Stomach smooth muscle (tissue), 2 donors: ENCODE measurements around the gene ARHGAP26.

Source experiments
- H3K27ac ChIP-seq: one replicate; pipeline ENCODE4 v1.7.0; 2013; ENCODE audit warnings: mild to moderate bottlenecking, low read length, inconsistent platforms
- H3K27me3 ChIP-seq, 2 donors: one replicate each; pipeline ENCODE4 v1.7.0; 2013; ENCODE audit warnings: low read length in 2 of 2; ENCODE audit not compliant: insufficient read depth in 2 of 2, control insufficient read depth in 1 of 2
- H3K36me3 ChIP-seq, 2 donors: one replicate each; pipeline ENCODE4 v1.7.0; 2013; ENCODE audit warnings: low read length in 2 of 2; ENCODE audit not compliant: control insufficient read depth in 2 of 2, insufficient read depth in 2 of 2
- H3K4me1 ChIP-seq: one replicate; pipeline ENCODE4 v1.7.0; 2013; ENCODE audit warnings: low read length; ENCODE audit not compliant: control insufficient read depth, insufficient read depth
- H3K4me3 ChIP-seq, 2 donors: one replicate each; pipeline ENCODE4 v1.7.0; 2013; ENCODE audit warnings: low read length in 2 of 2
- H3K9ac ChIP-seq, 2 donors: one replicate each; pipeline ENCODE4 v1.7.0; 2013; ENCODE audit warnings: low read length in 2 of 2, mild to moderate bottlenecking in 1 of 2
- H3K9me3 ChIP-seq, 2 donors: one replicate each; pipeline ENCODE4 v1.7.0; 2013; ENCODE audit warnings: low read length in 2 of 2; ENCODE audit not compliant: control insufficient read depth in 2 of 2
- donor health status: healthy.
- donor health status: Pancreatic carcinoma.

ARHGAP26 gene

GRCh38 chr5:143036146-143036927 lies 266.2 kb downstream of the ARHGAP26 start:
- no peaks in the 10 kb centered on the region for H3K4me1 ChIP-seq
- no peaks in the 10 kb centered on the region for H3K9me3 ChIP-seq
- H3K36me3 ChIP-seq = no peaks in the 10 kb centered on the region
- H3K27ac ChIP-seq = no peak overlapping the region
- H3K9ac ChIP-seq = no peak overlapping the region
- H3K4me3 ChIP-seq = no peak overlapping the region
- H3K27me3 ChIP-seq = no peaks in the 10 kb centered on the region

GRCh38 chr5:143037071-143037470 lies 266.9 kb downstream of the ARHGAP26 start:
- Histone ChIP-seq H3K9ac (no peak overlapping the region), H3K4me3 (no peak overlapping the region), H3K9me3 (no peaks in the 10 kb centered on the region), H3K27me3 (no peaks in the 10 kb centered on the region), H3K36me3 (no peaks in the 10 kb centered on the region), H3K27ac (no peak overlapping the region), H3K4me1 (peaks cover 2% of the 10 kb centered on the region)

- Histone ChIP-seq H3K27me3 (no peaks in the 10 kb centered on the region), H3K4me3 (no peak overlapping the region), H3K36me3 (peaks cover 0 to 2% of the 10 kb centered on the region in 2 donors), H3K9ac (no peak overlapping the region), H3K27ac (no peak overlapping the region), H3K9me3 (no peaks in the 10 kb centered on the region), H3K4me1 (peaks cover 2% of the 10 kb centered on the region)
Observed at GRCh38 chr5:143037708-143038107, 267.5 kb downstream of the ARHGAP26 start.

GRCh38 chr5:143040622-143041021 lies 270.4 kb downstream of the ARHGAP26 start:
- Histone ChIP-seq H3K4me3 (no peak overlapping the region), H3K36me3 (peaks cover 0 to 2% of the 10 kb centered on the region in 2 donors), H3K27me3 (no peaks in the 10 kb centered on the region)

GRCh38 chr5:143041461-143041860 lies 271.3 kb downstream of the ARHGAP26 start:
- Histone ChIP-seq H3K9ac (no peak overlapping the region), H3K27me3 (no peaks in the 10 kb centered on the region), H3K4me3 (no peak overlapping the region), H3K36me3 (peaks cover 0 to 2% of the 10 kb centered on the region in 2 donors), H3K4me1 (peaks cover 2% of the 10 kb centered on the region), H3K27ac (no peak overlapping the region), H3K9me3 (no peaks in the 10 kb centered on the region)

More at GRCh38 chr5:143040622-143041021, 270.4 kb downstream of the ARHGAP26 start:
- H3K4me1 ChIP-seq = peaks cover 2% of the 10 kb centered on the region
- H3K9ac ChIP-seq = no peak overlapping the region
- H3K27ac ChIP-seq = no peak overlapping the region
- no peaks in the 10 kb centered on the region for H3K9me3 ChIP-seq

- H3K9ac ChIP-seq = no peak overlapping the region
- H3K4me1 ChIP-seq = peaks cover 2% of the 10 kb centered on the region
- H3K4me3 ChIP-seq = no peak overlapping the region
- peaks cover 0 to 2% of the 10 kb centered on the region in 2 donors for H3K36me3 ChIP-seq
- no peaks in the 10 kb centered on the region for H3K9me3 ChIP-seq
- H3K27ac ChIP-seq = no peak overlapping the region
- no peaks in the 10 kb centered on the region for H3K27me3 ChIP-seq
Observed at GRCh38 chr5:143041972-143042770, 272.0 kb downstream of the ARHGAP26 start.

GRCh38 chr5:143044265-143044664 lies 274.1 kb downstream of the ARHGAP26 start:
- Histone ChIP-seq H3K4me1 (peaks cover 2% of the 10 kb centered on the region), H3K36me3 (peaks cover 0 to 2% of the 10 kb centered on the region in 2 donors), H3K27ac (no peak overlapping the region), H3K27me3 (no peaks in the 10 kb centered on the region), H3K4me3 (no peak overlapping the region), H3K9me3 (no peaks in the 10 kb centered on the region), H3K9ac (no peak overlapping the region)

GRCh38 chr5:143045062-143045461 lies 274.9 kb downstream of the ARHGAP26 start:
- Histone ChIP-seq H3K9me3 (no peaks in the 10 kb centered on the region), H3K36me3 (peaks cover 0 to 2% of the 10 kb centered on the region in 2 donors), H3K4me1 (peaks cover 2% of the 10 kb centered on the region), H3K4me3 (no peak overlapping the region), H3K27ac (no peak overlapping the region), H3K27me3 (no peaks in the 10 kb centered on the region), H3K9ac (no peak overlapping the region)

- Histone ChIP-seq H3K9ac (no peak overlapping the region), H3K36me3 (peaks cover 0 to 2% of the 10 kb centered on the region in 2 donors), H3K4me1 (peaks cover 6% of the 10 kb centered on the region), H3K27ac (no peak overlapping the region), H3K27me3 (no peaks in the 10 kb centered on the region), H3K9me3 (no peaks in the 10 kb centered on the region), H3K4me3 (no peak overlapping the region)
Observed at GRCh38 chr5:143046314-143046713, 276.1 kb downstream of the ARHGAP26 start.

GRCh38 chr5:143047091-143047490 lies 276.9 kb downstream of the ARHGAP26 start:
- Histone ChIP-seq H3K4me1 (peaks cover 10% of the 10 kb centered on the region), H3K9ac (no peak overlapping the region), H3K4me3 (no peak overlapping the region), H3K27ac (no peak overlapping the region), H3K9me3 (no peaks in the 10 kb centered on the region), H3K36me3 (peaks cover 0 to 2% of the 10 kb centered on the region in 2 donors), H3K27me3 (no peaks in the 10 kb centered on the region)
